ENCODE measurements around the gene DEAF1.
A peak's percentile ranks its signal among the peaks of the same experiment; 100 is the strongest.
"Not testable (repeated sequence)": the region's sequence is repeated elsewhere in the genome, so short reads cannot be mapped to it uniquely, and the experiment has no call there.

The DEAF1 gene

DNA sequence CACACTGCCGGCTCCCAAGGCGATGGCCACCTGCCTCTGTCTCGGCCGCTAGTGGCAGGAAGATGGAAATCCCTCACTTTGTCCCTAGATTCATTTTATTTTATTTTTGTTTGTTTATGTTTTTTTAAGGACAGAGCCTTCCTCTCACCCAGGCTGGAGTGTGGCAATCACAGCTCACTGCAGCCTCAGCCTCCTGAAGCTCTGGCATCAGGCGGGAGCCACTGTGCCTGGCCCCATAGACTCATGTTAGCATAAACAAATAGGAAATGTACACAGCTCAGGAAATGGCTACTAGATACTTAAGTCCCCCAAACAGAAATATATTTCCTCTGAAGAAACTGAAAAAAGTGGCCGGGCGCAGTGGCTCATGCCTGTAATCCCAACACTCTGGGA is 4.1 kb upstream of the DEAF1 start:
- DNase-seq: no peak

DNA sequence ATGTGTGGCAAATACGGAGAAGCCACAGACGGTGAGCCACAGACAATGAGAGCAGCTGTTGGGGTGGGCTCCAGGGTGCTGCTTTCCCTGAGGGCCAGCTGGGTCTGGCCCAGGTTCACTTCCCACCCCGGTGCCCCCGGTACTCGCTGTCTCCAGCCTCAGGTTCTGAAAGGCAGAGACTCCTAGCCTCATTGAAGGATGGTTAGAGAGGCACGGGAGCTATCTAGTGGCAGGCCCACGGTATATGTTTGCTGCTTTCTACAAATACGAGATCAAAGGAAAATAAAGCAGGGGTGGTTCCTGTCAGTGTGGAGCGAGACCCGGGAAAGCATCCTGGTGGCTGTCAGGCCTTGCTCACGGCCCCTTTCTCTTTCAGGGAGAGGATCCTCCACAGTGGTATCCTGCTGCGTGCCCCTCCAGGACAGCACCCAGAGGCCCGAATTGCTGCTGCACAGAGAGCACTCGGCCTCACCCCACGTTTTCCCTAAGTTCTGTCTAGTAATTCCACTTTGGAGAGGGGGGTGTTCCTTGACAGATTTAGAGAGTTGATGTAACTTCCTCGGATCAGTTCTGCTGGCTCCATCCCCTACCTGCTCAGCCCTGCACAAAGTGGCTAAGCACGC is 3.6 kb upstream of the DEAF1 start:
- DNase-seq: no peak

DNA sequence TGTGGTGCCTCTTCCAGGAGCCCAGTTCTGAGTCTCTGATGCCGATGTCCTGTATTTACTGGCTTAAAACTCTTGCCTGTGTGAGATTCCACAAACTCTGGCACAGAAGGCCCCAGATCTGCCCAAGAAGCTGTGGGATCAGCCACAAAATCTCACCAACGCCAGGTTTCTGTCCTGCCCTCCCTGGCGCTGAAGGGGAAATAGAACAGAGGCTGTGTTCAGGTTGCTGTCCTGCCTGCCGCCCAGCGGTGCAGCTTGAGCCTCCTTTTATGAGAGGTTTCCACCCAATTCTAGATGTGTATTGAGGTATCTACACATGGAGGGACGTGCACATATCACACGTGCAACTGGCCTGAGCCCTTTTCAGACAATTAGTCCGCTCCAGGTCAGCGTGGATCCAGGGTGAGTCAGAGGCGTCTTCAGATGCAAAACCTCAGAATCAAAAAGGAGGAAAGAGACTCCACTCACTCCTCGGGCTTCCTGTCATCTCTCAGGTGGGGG is 2.8 kb upstream of the DEAF1 start:
- peak; percentile 24 for DNase-seq

DNA sequence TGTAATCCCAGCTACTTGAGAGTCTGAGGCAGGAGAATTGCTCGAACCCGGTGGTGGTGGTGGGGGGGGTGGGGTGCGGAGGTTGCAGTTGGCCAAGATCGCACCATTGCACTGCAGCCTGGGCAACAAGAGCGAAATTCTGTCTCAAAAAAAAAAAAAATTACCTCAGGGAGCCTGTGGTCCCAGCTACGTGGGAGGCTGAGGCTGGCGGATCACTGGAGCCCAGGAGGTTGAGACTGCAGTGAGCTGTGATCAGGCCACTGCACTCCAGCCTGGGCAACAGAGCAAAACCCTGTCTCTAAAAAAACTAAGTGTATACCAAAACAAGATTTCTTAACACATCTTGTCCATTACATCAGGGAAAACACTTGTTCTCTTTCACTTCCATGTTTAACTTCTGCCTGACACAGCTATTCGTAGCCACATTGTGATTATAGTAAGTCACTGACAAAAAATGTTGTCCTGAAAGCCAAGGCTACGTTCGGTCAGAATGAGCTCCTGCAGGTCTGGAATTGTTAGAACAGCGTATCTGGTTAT is 2.0 kb upstream of the DEAF1 start:
- DNase-seq: peak; percentile 71

- DNase-seq: peak; percentile 98
These were observed 671 bp upstream of the DEAF1 start, which contains the start of gene TMEM80 for GRCh38 chr11:695538-696248. Gene TMEM80, plus strand, starts transcription at chr11:695816. Its CDS starts 12 bp downstream, at chr11:695828.

DNA sequence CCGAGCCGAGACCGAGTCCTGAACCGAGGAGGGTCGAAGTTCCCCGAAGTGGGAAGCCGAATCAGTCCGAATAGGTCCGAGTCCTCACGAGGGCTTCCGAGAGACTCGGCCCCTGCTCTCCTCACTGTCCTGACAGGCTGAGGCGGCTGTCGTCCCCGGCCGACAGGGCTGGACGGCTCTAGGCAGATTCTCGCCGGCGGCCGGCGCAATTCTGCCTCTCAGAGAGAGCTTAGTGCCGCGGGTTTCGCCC is 191 bp upstream of the DEAF1 start:
- DNase-seq: no peak

GRCh38 chr11:693887-694562 is 997 bp downstream of the DEAF1 start:
- DNase-seq: no peak

DNA sequence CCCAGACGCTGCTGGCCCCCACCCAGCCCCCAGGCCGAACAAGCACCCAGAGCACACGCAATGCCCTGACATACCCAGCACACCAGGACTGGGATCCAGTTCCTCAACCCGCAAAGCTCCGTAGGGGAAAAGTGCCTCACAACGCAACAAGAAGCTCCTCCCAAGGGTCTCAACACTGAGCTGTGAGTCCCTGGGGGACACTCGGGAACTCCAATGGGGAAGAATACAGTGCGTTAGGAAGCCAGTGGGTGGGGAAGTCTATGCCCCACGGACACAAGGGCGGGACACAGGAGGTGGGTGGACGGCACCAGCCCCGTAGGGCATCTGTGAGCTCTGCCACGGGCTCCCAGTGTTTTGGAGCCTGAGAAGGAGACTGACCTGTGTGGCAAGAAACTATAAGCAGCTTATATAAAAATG is 1.6 kb downstream of the DEAF1 start:
- DNase-seq: peak; percentile 24

- DNase-seq: peak; percentile 20
These were observed 2.1 kb downstream of the DEAF1 start for GRCh38 chr11:692824-693414.

DNA sequence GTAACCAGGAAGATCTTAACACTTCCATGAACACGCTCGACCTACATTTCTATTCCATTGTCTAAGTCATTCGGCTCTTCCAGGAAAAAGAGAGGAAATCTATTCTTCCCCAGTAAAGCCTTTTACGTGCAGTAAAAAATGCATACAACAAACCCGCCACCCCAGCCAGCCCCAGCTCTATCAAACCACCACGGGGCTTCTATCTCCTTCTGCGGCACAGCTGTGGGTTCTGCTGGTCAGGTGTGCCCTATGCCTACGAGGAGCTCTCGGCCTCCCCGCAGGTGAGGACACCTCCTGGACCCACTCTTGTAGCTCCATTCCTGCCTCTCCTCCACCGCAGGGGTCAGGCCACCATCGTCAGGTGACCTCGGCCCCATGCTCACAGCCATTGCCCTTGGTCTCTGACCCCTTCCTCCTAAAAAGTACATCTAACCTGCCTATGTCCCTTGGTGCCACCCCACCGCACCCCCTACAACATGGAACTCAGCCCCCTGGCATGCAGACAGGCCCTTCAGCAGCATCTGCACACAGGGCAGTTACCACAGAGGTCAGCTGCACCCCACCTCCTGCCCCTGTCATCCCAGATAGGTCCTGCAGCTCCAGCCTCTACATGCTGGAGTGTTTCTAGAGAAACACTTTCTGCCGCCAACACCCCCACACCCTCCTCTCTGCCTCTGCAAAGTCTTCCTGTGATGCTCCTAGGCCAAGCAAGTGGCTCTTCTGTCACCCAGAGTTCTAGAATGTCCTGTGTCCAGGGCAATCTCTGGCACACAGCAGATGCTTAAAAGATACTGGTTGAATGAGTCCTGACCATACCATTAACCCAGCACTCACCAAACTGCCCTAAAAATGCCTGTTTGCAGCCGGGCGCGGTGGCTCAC is 3.1 kb downstream of the DEAF1 start:
- DNase-seq: no peak

DNA sequence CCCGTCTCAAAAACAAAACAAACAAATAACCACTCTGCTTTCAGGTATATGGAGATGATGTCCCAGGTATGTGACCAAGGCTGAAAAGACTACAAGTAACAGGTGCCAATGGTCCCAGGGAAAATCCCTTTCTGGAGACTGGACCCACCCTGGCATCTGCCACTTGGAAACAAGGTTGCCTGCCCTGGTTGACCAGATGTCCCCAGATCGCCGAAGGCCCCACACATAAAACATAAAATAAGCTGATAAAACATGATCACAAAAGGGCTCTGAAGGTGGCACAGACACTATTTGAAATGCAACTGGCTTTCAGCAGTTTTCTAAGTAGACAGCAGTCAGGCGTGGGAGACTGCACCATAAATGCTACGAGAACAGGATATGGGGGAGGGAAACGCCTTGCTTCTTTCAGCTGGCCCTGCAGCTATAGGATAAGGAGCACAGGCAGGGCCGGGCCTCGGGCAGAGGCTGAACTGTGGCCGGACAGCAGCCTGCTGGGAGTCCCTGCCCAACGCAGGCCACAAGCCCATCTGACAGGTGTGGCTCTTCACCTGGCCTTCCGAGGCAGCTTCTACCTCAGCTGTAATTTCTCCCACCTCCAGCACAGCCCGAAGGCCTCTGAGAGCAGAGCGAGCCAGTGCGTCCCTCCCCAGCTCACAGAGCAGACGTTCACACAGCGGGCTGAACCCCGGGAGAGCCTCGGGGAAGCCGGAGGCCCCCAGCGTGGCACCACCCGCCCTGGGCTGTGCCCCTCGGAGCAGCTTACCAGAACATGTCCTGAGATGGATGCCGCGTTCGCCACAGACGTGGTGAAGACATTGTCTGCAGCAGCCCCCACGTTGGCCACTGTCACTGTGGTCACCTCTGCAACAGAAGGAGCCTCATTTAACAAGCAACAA is 4.0 kb downstream of the DEAF1 start:
- no peak for DNase-seq

GRCh38 chr11:690244-690643 is 4.8 kb downstream of the DEAF1 start:
- not testable (repeated sequence) for DNase-seq

DNA sequence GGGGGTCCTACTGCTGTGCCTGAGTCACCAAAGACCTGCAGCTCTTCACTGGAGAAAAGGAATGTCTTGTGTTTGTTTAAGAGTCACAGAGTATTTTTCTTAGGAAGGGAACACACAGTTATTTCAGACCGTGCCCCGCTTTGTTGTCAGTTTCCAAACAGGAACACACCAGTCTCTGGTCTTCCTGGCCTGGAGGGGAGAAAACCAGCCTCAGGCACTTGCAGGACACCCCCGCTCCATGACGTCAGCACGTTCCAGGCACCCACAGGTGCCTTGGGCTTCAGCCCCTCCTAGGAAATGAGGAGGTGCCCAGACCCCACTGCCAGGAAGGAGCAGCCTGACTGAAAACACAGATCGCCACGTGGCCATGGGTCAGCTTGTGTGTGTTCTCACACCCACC is 5.4 kb downstream of the DEAF1 start:
- DNase-seq: no peak

- no peak for DNase-seq
These were observed 6.3 kb downstream of the DEAF1 start for GRCh38 chr11:688681-689080.

- DNase-seq: no peak
These were observed 7.3 kb downstream of the DEAF1 start for GRCh38 chr11:687751-688150.

- no peak for DNase-seq
These were observed 8.4 kb downstream of the DEAF1 start for GRCh38 chr11:686451-687243.

DNA sequence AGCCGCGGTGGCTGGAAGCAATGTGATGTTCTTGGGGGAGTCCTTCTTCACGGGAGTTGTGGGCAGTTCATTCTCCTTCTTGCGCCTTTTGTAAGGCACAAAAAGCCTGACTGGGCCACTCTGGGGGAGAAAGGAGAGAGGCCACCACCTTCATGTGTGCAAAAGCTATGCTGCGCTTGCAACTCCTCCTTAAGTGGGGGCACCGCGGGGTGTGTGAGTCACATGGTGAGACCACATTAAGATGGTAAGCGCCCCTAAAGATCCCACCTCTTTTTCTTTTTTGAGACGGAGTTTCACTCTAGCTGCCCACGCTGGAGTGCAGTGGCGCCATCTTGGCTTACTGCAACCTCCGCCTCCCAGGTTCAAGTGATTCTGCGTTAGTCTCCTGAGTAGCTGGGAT is 14.1 kb downstream of the DEAF1 start:
- DNase-seq: no peak

- DNase-seq: no peak
These were observed 14.5 kb downstream of the DEAF1 start for GRCh38 chr11:680476-680875.

DNA sequence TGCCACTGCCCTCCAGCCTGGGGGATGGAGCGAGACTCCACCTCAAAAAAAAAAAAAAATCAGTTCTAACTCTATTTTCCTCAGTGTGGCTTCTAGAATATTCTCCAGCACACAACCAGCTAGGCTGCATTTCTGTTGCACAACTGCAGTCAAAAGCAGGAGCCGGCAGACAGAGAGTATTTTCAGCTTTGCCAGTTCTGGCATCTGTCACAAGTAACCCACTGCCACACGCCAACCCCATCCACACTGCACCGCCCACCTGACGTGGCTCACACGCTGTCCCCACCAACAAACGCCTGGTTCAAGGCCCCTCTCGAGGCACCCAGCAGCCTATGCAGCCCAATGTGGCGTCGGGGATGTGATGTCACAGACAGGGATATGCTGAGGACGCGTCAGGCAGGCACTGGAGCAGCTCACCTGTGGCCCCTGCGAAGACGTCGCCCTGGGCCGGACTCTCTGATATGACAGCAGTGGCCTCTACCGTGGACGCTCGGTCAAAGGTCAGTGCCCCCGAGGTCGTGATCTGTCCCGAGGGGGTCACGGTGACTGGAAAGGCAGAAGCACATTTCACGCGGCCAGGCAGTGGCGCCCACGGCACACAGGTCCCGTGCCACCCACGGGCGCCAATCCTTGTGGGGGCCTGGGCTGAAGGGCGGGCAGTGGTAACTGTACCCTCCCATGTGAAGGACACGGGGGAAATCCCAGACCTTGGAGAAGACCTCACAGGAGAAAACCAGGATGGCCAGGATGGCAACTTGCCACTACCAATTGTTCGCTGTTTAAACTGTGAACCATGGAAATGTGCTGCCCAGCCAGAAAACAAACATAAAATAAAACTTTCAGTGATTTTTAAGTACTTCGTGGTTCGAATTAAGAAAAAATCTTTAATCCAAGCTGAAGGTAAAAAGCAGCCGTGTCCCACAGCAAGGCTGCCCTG is 15.5 kb downstream of the DEAF1 start:
- DNase-seq: no peak

All from fibroblast of skin of right quadriceps (primary cell).